H4 (cell line): Measurements from ENCODE around the gene AREG. TPM values are rescaled to one million over a fixed set of nuclear protein-coding genes. Genes with fewer than 3 reads are reported as not detected.

ENCODE experiments used
- DNase-seq: peaks from one replicate; pipeline ENCODE4 v3.0.0-alpha.2; 2015; ENCODE audit warnings: low spot score
- total RNA-seq: library from RNA; depleted of rRNA; stranded (reverse); fragments of >200 nt; shearing (Covaris generic); gene quantifications from 2 replicates; pipeline ENCODE4 v1.2.3, GENCODE V29; 2014

The AREG gene
- total RNA-seq, 1 experiment from 2014 or later, result 0.91 TPM

GRCh38 chr4:74456849-74457395 is 12.0 kb downstream of the AREG start:
- DNase-seq, result no peak

GRCh38 chr4:74460833-74461232 is 15.9 kb downstream of the AREG start:
- DNase-seq, result no peak

- DNase-seq, result no peak
Observed at GRCh38 chr4:74463123-74463522, 18.2 kb downstream of the AREG start.

GRCh38 chr4:74464291-74464690 is 19.4 kb downstream of the AREG start:
- no peak for DNase-seq

- no peak for DNase-seq
Observed at GRCh38 chr4:74466242-74466641, 21.3 kb downstream of the AREG start.

- no peak for DNase-seq
Observed at GRCh38 chr4:74471264-74471663, 26.3 kb downstream of the AREG start.

GRCh38 chr4:74473155-74473811 is 28.3 kb downstream of the AREG start:
- peak; percentile 31 for DNase-seq

- no peak for DNase-seq
Observed at GRCh38 chr4:74474345-74475090, 29.6 kb downstream of the AREG start.

- DNase-seq, result no peak
Observed at GRCh38 chr4:74475091-74475800, 30.3 kb downstream of the AREG start.

GRCh38 chr4:74475946-74476345 is 31.0 kb downstream of the AREG start:
- no peak for DNase-seq

- no peak for DNase-seq
Observed at GRCh38 chr4:74479009-74479408, 34.1 kb downstream of the AREG start.

- DNase-seq, result no peak
Observed at GRCh38 chr4:74480267-74480666, 35.3 kb downstream of the AREG start.

- no peak for DNase-seq
Observed at GRCh38 chr4:74481891-74482609, 37.1 kb downstream of the AREG start.

GRCh38 chr4:74483226-74483911 is 38.4 kb downstream of the AREG start:
- no peak for DNase-seq

GRCh38 chr4:74486905-74487304 is 42.0 kb downstream of the AREG start:
- DNase-seq, result no peak

- no peak for DNase-seq
Observed at GRCh38 chr4:74487771-74488170, 42.8 kb downstream of the AREG start.

GRCh38 chr4:74490736-74491135 is 45.8 kb downstream of the AREG start:
- DNase-seq, result no peak

- DNase-seq, result no peak
Observed at GRCh38 chr4:74499986-74500781, 55.2 kb downstream of the AREG start.

- peak; percentile 64 for DNase-seq
Observed at GRCh38 chr4:74501579-74501978, 56.6 kb downstream of the AREG start.

GRCh38 chr4:74503580-74503979 is 58.6 kb downstream of the AREG start:
- DNase-seq, result peak; percentile 42
